GM10248 (cell line): ENCODE data around the gene RPL36AL.

Experiments
- CTCF ChIA-PET: fragments of 300-600 bp; sonication (Branson Sonifier 250); formaldehyde crosslinking; extraction: SDS; loops from one replicate; lab custom pipeline; 2021; ENCODE audit warnings: antibody characterized with exemption; lab: Yijun Ruan, JAX
- POLR2A ChIA-PET: fragments of 350-650 bp; sonication (Branson Sonifier 250); formaldehyde crosslinking; extraction: SDS; loops from one replicate; lab custom pipeline; 2020; ENCODE audit warnings: antibody characterized with exemption; lab: Yijun Ruan, JAX
- DNase-seq: peaks from one replicate; pipeline ENCODE4 v3.0.0; 2012; ENCODE audit errors: extremely low spot score
- CTCF ChIP-seq: IDR thresholded peaks from 2 replicates; pipeline ENCODE4 v1.5.1; 2012; ENCODE audit warnings: mild to moderate bottlenecking, low read depth; ENCODE audit errors: extremely low read depth, missing control alignments, control extremely low read depth

RPL36AL gene

GRCh38 chr14:49641697-49642129 lies 21.3 kb upstream of the RPL36AL start:
- ChIA-PET CTCF (interaction anchor here (1.6 kb wide), 1 partner anchor 220 kb away, joined by 5 read pairs; no protein-coding TSS in a partner anchor), POLR2A (interaction anchor here (0.5 kb wide), 1 partner anchor 82 kb away, joined by 3 read pairs; no protein-coding TSS in a partner anchor)
- no peak for TF ChIP-seq CTCF
- DNase-seq, result no peak

- ChIA-PET CTCF (interaction anchor here (1.0 to 1.6 kb wide), 2 partner anchors 21 to 221 kb away, joined by 4 to 5 read pairs; partner anchors contain the start of genes MGAT2 and RPL36AL), POLR2A (no interaction called here)
- no peak for TF ChIP-seq CTCF
- DNase-seq, result no peak
Observed at GRCh38 chr14:49640540-49641417, 20.4 kb upstream of the RPL36AL start.

- no peak for DNase-seq
- POLR2A ChIA-PET, result no interaction called here
- CTCF ChIA-PET, result interaction anchor here (0.6 to 6.6 kb wide), 4 partner anchors 10 to 599 kb away, joined by 3 to 76 read pairs (median 4); partner anchors contain the start of genes MGAT2 and RPL36AL
Observed at GRCh38 chr14:49637534-49638078, 17.2 kb upstream of the RPL36AL start.

GRCh38 chr14:49636866-49637265 lies 16.4 kb upstream of the RPL36AL start:
- no peak for DNase-seq
- CTCF ChIA-PET, result interaction anchor here (6.6 kb wide), 1 partner anchor 14 kb away, joined by 76 read pairs; the partner anchor contains the start of genes MGAT2 and RPL36AL

More at GRCh38 chr14:49637534-49638078, 17.2 kb upstream of the RPL36AL start:
- TF ChIP-seq CTCF, result no peak

GRCh38 chr14:49634547-49635334 lies 14.3 kb upstream of the RPL36AL start, which contains the start of gene DNAAF2:
Gene DNAAF2 (minus strand): TSS chr14:49635244. CDS start chr14:49635149, 95 bp downstream.
- ChIA-PET POLR2A (interaction anchor here (1.0 to 2.2 kb wide), 5 partner anchors 11 to 132 kb away, joined by 4 to 16 read pairs (median 5); partner anchors contain the start of genes KLHDC2, MGAT2, RPL36AL and RPS29), CTCF (interaction anchor here (0.7 to 6.6 kb wide), 33 partner anchors 8 to 1150 kb away, joined by 3 to 76 read pairs (median 5); partner anchors contain the start of genes KLHDC2, LRR1, MGAT2 and NEMF)
- peak; percentile 53 for DNase-seq
- no peak for TF ChIP-seq CTCF

More at GRCh38 chr14:49636866-49637265, 16.4 kb upstream of the RPL36AL start:
- POLR2A ChIA-PET, result interaction anchor here (0.6 kb wide), 1 partner anchor 202 kb away, joined by 4 read pairs; no protein-coding TSS in a partner anchor
- TF ChIP-seq CTCF, result no peak
